Smooth muscle cell (in vitro differentiated cells): ENCODE results near the gene AMER2. TPM values are rescaled to one million over a fixed set of nuclear protein-coding genes. Genes with fewer than 3 reads are reported as not detected.

Experiments
- DNase-seq: peaks from one replicate; lab custom pipeline; 2025; ENCODE audit not compliant: unreplicated experiment; lab: John Stamatoyannopoulos, UW
- H2AFZ ChIP-seq: fragments of 200-600 bp; sonication (generic); 2 replicates; pipeline ENCODE4 v1.6.0; 2016; ENCODE audit warnings: antibody characterized with exemption, low read depth, mild to moderate bottlenecking
- H3F3A ChIP-seq: fragments of 200-600 bp; sonication (generic); 2 replicates; pipeline ENCODE4 v1.6.0; 2017; ENCODE audit warnings: antibody characterized with exemption, low read depth
- H3K27ac ChIP-seq: fragments of 200-600 bp; sonication (generic); 2 replicates; pipeline ENCODE4 v1.5.1; 2016; ENCODE audit warnings: low read depth, mild to moderate bottlenecking
- H3K27me3 ChIP-seq: fragments of 200-600 bp; sonication (generic); 2 replicates; pipeline ENCODE4 v1.6.1; 2016; ENCODE audit warnings: low read depth, mild to moderate bottlenecking
- H3K36me3 ChIP-seq: fragments of 200-600 bp; sonication (generic); 2 replicates; pipeline ENCODE4 v1.5.1; 2016; ENCODE audit warnings: low read depth
- H3K4me1 ChIP-seq: fragments of 200-600 bp; sonication (generic); 2 replicates; pipeline ENCODE4 v1.5.1; 2016; ENCODE audit warnings: low read depth
- H3K4me2 ChIP-seq: fragments of 200-600 bp; sonication (generic); 2 replicates; pipeline ENCODE4 v1.6.0; 2016; ENCODE audit warnings: mild to moderate bottlenecking
- H3K4me3 ChIP-seq: fragments of 200-600 bp; sonication (generic); 2 replicates; pipeline ENCODE4 v1.5.1; 2016; ENCODE audit warnings: mild to moderate bottlenecking
- H3K79me2 ChIP-seq: fragments of 200-600 bp; sonication (generic); 2 replicates; pipeline ENCODE4 v1.6.0; 2016; ENCODE audit warnings: low read depth, mild to moderate bottlenecking
- H3K9ac ChIP-seq: fragments of 200-600 bp; sonication (generic); 2 replicates; pipeline ENCODE4 v1.6.0; 2016; ENCODE audit warnings: low read depth
- H3K9me3 ChIP-seq: fragments of 200-600 bp; sonication (generic); replicated peaks from 2 replicates; pipeline ENCODE4 v1.5.1; 2016; ENCODE audit warnings: low read depth
- H4K20me1 ChIP-seq: fragments of 200-600 bp; sonication (generic); 2 replicates; pipeline ENCODE4 v1.6.0; 2016; ENCODE audit warnings: low read depth
- CTCF ChIP-seq: fragments of 200-600 bp; sonication (generic); IDR thresholded peaks from 2 replicates; pipeline ENCODE4 v1.5.1; 2017; ENCODE audit warnings: borderline replicate concordance, mild to moderate bottlenecking, antibody characterized with exemption; ENCODE audit not compliant: insufficient read depth, poor library complexity, severe bottlenecking
- WGBS: methylation state at CpG from one replicate; pipeline ENCODE4 v1.1.7; 2016; ENCODE audit warnings: low lambda C conversion rate; 5-methylcytosine and 5-hydroxymethylcytosine counted together
- polyA plus RNA-seq: library from polyadenylated mRNA; unstranded; fragments of >200 nt; fragmentation: Nextera tagmentation; extraction: Ambion mirVana; gene quantifications from 2 replicates; pipeline ENCODE4 v1.2.1, GENCODE V29; 2016
- total RNA-seq: library from RNA; depleted of rRNA; stranded (reverse); fragments of >200 nt; gene quantifications from 2 replicates; pipeline ENCODE4 v1.2.3, GENCODE V29; 2014

AMER2 gene
- total and polyA plus RNA-seq, 2 experiments from 2014 or later: 0.09 TPM; not detected in 1

- TF ChIP-seq CTCF: no peak
- WGBS: 90% methylated on average over 8 of the region's 8 CpGs
- peaks cover 12% of the 10 kb centered on the region for H3K27me3 ChIP-seq
Measured at GRCh38 chr13:25192936-25193335, 20.8 kb upstream of the AMER2 start.

GRCh38 chr13:25192489-25192888, 20.4 kb upstream of the AMER2 start:
- H3K79me2 ChIP-seq: no peaks in the 10 kb centered on the region
- WGBS: 92% methylated on average over 8 of the region's 8 CpGs
- no peak for DNase-seq
- H3K9me3 ChIP-seq: no peaks in the 10 kb centered on the region
- no peak overlapping the region for H3K9ac ChIP-seq
- H3K4me1 ChIP-seq: no peaks in the 10 kb centered on the region
- no peak for TF ChIP-seq CTCF
- H3F3A ChIP-seq: no peaks in the 10 kb centered on the region
- H3K27ac ChIP-seq: no peak overlapping the region
- no peak overlapping the region for H3K4me3 ChIP-seq
- no peak overlapping the region for H3K4me2 ChIP-seq
- H4K20me1 ChIP-seq: no peaks in the 10 kb centered on the region
- peaks cover 12% of the 10 kb centered on the region for H3K27me3 ChIP-seq
- H2AFZ ChIP-seq: no peak overlapping the region
- no peaks in the 10 kb centered on the region for H3K36me3 ChIP-seq

More at GRCh38 chr13:25192936-25193335, 20.8 kb upstream of the AMER2 start:
- no peak for DNase-seq
- Histone ChIP-seq H3K9me3 (no peaks in the 10 kb centered on the region), H3K9ac (no peak overlapping the region), H3K79me2 (no peaks in the 10 kb centered on the region), H3K4me2 (no peak overlapping the region), H3K4me1 (no peaks in the 10 kb centered on the region), H3F3A (no peaks in the 10 kb centered on the region), H4K20me1 (no peaks in the 10 kb centered on the region), H3K27ac (no peak overlapping the region), H3K4me3 (no peak overlapping the region), H3K36me3 (no peaks in the 10 kb centered on the region), H2AFZ (no peak overlapping the region)

- Histone ChIP-seq H3K27me3 (peaks cover 12% of the 10 kb centered on the region), H3K4me1 (no peaks in the 10 kb centered on the region), H3K4me2 (no peak overlapping the region), H3K27ac (no peak overlapping the region), H3K79me2 (no peaks in the 10 kb centered on the region), H2AFZ (no peak overlapping the region), H3F3A (no peaks in the 10 kb centered on the region), H3K4me3 (no peak overlapping the region), H3K9me3 (no peaks in the 10 kb centered on the region), H3K36me3 (no peaks in the 10 kb centered on the region), H3K9ac (no peak overlapping the region), H4K20me1 (no peaks in the 10 kb centered on the region)
- DNase-seq: no peak
- 85% methylated on average over 2 of the region's 2 CpGs for WGBS
- TF ChIP-seq CTCF: no peak
Measured at GRCh38 chr13:25192052-25192451, 20.0 kb upstream of the AMER2 start.

GRCh38 chr13:25190771-25191170, 18.7 kb upstream of the AMER2 start:
- no peak overlapping the region for H3K9ac ChIP-seq
- no peak for TF ChIP-seq CTCF
- H3K36me3 ChIP-seq: no peaks in the 10 kb centered on the region
- 94% methylated on average over 4 of the region's 4 CpGs for WGBS
- peaks cover 14% of the 10 kb centered on the region for H3K27me3 ChIP-seq
- no peaks in the 10 kb centered on the region for H3F3A ChIP-seq
- H2AFZ ChIP-seq: no peak overlapping the region
- H3K79me2 ChIP-seq: no peaks in the 10 kb centered on the region
- H3K27ac ChIP-seq: no peak overlapping the region
- H3K9me3 ChIP-seq: no peaks in the 10 kb centered on the region
- H3K4me1 ChIP-seq: no peaks in the 10 kb centered on the region
- H4K20me1 ChIP-seq: no peaks in the 10 kb centered on the region
- H3K4me3 ChIP-seq: no peak overlapping the region
- DNase-seq: no peak
- H3K4me2 ChIP-seq: no peak overlapping the region
